GOT3 (cell line): Measurements from ENCODE around the gene KCNN3.

Experiments
- DNase-seq: peaks from one replicate; lab custom pipeline; 2025; ENCODE audit warnings: mixed read lengths; lab: John Stamatoyannopoulos, UW

KCNN3 gene

GRCh38 chr1:154748405-154748775, 121.7 kb downstream of the KCNN3 start:
- DNase-seq: no peak

GRCh38 chr1:154747740-154748404, 122.2 kb downstream of the KCNN3 start:
- no peak for DNase-seq

- no peak for DNase-seq
These were observed 122.7 kb downstream of the KCNN3 start for GRCh38 chr1:154747380-154747739.

GRCh38 chr1:154746622-154747299, 123.3 kb downstream of the KCNN3 start:
- DNase-seq: no peak

GRCh38 chr1:154745750-154746425, 124.2 kb downstream of the KCNN3 start:
- DNase-seq: no peak

- DNase-seq: no peak
These were observed 124.8 kb downstream of the KCNN3 start for GRCh38 chr1:154745286-154745731.

GRCh38 chr1:154744352-154745035, 125.6 kb downstream of the KCNN3 start:
- DNase-seq: no peak

GRCh38 chr1:154743526-154744036, 126.5 kb downstream of the KCNN3 start:
- DNase-seq: no peak

GRCh38 chr1:154742606-154743005, 127.5 kb downstream of the KCNN3 start:
- no peak for DNase-seq

- no peak for DNase-seq
These were observed 128.2 kb downstream of the KCNN3 start for GRCh38 chr1:154741741-154742495.

- no peak for DNase-seq
These were observed 128.8 kb downstream of the KCNN3 start for GRCh38 chr1:154741327-154741726.

GRCh38 chr1:154739654-154740053, 130.4 kb downstream of the KCNN3 start:
- no peak for DNase-seq

GRCh38 chr1:154736841-154737240, 133.2 kb downstream of the KCNN3 start:
- DNase-seq: no peak

- DNase-seq: no peak
These were observed 134.3 kb downstream of the KCNN3 start for GRCh38 chr1:154735804-154736168.

GRCh38 chr1:154735061-154735803, 134.8 kb downstream of the KCNN3 start:
- no peak for DNase-seq

- DNase-seq: no peak
These were observed 136.5 kb downstream of the KCNN3 start for GRCh38 chr1:154733621-154734020.

GRCh38 chr1:154730986-154731489, 139.0 kb downstream of the KCNN3 start:
- no peak for DNase-seq

GRCh38 chr1:154730259-154730658, 139.8 kb downstream of the KCNN3 start:
- DNase-seq: no peak

- DNase-seq: no peak
These were observed 140.5 kb downstream of the KCNN3 start for GRCh38 chr1:154729577-154729976.

- no peak for DNase-seq
These were observed 141.0 kb downstream of the KCNN3 start for GRCh38 chr1:154729031-154729442.
